GM18870 (cell line): ENCODE data around the gene ZSWIM8.
A peak's percentile ranks its signal among the peaks of the same experiment; 100 is the strongest.
"Not testable (repeated sequence)": the region's sequence is repeated elsewhere in the genome, so short reads cannot be mapped to it uniquely, and the experiment has no call there.

Experiments used
- ATAC-seq: cut with Tn5 transposase; IDR thresholded peaks from one replicate; pipeline ENCODE4 v1.9.1; 2021; ENCODE audit warnings: moderate library complexity; ENCODE audit not compliant: unreplicated experiment

The ZSWIM8 gene

DNA sequence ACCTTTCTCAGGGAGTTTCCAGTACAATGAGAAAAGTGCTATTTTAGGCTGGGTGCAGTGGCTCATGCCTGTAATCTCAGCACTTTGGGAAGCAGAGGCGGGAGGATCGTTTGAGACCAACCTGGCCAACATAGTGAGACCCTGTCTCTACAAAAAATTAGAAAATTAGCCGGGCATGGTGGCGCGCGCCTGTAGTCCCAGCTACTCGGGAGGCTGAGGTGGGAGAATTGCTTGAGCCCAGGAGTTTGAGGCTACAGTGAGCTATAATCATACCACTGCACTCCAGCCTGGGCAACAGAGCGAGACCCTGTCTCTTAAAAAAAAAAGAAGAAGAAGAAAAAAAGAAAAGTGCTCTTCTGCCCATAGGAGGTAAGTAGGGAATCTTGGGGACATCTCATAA, 10.6 kb downstream of the ZSWIM8 start:
- ATAC-seq: not testable (repeated sequence)

DNA sequence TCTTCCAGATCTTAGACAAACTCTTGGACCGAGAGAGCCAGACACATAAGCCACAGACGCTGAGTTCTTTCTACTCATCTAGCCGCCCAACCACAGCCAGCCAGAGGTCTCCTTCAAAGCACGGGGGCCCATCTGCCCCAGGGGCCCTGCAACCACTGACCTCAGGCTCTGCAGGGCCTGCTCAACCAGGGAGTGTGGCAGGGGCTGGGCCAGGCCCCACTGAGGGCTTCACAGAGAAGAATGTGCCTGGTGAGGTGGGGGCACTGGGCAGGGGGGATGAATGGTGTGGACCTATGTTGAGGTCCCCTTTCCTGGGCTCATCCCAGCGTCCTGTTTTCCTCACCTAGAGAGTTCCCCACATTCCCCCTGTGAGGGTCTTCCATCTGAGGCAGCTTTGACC, 11.4 kb downstream of the ZSWIM8 start:
- no peak for ATAC-seq

- no peak for ATAC-seq
These were observed 12.1 kb downstream of the ZSWIM8 start for GRCh38 chr10:73797324-73798025.

GRCh38 chr10:73798087-73798486, 12.7 kb downstream of the ZSWIM8 start:
- ATAC-seq: no peak

- ATAC-seq: no peak
These were observed 13.6 kb downstream of the ZSWIM8 start for GRCh38 chr10:73798927-73799560.

GRCh38 chr10:73799899-73800559, 14.6 kb downstream of the ZSWIM8 start:
- ATAC-seq: no peak

DNA sequence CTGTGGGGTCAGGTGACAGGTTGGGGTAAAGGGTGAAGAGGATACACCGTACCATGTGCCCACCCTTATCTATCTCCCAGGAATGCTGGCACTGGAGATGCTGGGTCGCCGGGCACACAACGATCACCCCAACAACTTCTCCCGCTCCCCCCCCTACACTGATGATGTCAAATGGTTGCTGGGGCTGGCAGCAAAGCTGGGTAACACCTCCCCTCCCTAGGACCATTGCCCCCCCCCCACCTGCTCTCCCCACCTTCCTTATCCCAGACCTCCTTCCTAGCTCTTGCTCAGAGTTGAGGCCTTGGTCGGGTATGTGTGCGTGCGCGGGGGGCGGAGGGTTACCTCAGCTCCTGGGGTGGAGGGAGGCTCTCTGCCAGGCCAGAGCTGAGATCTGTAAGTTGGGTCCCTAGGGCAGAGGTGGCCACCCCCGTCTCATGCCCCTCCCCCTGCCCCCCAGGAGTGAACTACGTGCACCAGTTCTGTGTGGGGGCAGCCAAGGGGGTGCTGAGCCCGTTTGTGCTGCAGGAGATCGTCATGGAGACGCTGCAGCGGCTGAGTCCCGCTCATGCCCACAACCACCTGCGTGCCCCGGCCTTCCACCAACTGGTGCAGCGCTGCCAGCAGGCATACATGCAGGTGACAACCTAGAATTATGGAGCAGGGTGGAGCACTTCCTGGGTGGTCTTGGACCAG, 15.3 kb downstream of the ZSWIM8 start:
- no peak for ATAC-seq

- ATAC-seq: no peak
These were observed 15.8 kb downstream of the ZSWIM8 start for GRCh38 chr10:73801253-73801590.

- no peak for ATAC-seq
These were observed 17.0 kb downstream of the ZSWIM8 start for GRCh38 chr10:73802276-73802991.

DNA sequence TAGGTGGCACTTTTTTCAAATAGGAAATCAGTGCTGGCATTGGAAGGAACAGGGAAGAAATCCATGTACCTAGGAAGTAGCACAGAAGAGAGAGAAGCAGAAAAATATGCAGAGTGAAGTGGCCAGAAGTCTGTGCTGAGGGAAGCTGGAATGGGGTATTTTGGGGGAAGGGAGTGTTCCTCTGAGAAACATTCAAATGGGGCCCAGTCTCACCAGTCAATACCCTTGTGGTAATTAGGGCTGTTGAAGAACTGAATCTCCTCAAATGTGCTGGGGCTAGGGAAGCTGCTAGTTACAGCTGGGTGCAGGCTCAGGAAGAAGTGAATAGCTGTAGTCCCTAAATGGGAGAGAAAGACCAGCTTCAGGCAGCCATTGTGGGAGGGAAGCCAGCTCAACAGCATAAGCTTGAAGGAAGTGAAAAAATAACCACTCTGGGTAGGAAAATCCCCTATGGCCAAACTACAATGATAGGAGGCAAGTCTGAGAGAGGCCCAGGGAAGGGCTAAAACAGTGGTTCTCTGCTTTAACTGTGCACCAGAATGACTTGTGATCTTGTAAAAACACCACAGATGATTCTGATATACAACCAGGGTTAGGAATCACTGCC, 18.4 kb downstream of the ZSWIM8 start:
- no peak for ATAC-seq

- no peak for ATAC-seq
These were observed 21.0 kb downstream of the ZSWIM8 start for GRCh38 chr10:73806176-73806950.

GRCh38 chr10:73807471-73807870, 22.1 kb downstream of the ZSWIM8 start:
- ATAC-seq: no peak

DNA sequence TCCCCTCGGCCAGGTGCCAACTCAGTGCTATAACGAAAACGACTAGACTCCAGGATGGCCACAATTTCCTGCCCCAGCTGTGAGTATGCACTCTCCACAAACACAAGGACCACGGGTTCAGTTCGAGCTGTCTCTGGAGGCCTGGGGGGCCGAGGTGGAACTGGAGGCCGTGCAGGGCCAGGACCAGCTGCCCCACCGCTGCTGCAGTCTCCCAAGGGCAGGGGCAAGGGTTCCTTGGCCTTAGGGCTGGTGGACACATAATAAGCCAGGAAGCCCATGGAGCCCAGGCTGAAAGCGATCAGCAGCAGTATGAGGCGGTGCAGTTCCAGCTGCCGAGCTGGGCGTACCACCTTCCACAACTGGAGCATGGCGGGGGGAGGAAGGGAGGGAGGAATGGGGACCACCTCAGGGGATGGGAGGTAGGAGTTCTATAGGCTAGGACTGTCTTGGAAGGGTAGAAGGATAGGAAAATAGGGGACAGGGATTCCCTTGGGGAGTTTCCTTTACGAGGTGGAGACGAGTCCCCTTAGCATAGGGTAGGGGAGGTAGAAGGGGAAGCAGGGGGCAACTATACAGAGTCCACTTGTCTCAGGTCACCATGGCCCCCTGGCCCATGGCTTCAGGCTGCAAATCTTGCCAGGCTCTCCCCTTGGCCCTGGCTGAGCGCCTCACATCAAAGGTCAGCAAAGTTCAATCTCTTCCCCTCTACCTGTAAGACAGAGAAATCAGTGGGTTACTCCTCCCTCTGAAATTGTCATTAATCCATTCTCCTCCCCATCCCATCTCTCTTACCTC, 22.8 kb downstream of the ZSWIM8 start:
- no peak for ATAC-seq

DNA sequence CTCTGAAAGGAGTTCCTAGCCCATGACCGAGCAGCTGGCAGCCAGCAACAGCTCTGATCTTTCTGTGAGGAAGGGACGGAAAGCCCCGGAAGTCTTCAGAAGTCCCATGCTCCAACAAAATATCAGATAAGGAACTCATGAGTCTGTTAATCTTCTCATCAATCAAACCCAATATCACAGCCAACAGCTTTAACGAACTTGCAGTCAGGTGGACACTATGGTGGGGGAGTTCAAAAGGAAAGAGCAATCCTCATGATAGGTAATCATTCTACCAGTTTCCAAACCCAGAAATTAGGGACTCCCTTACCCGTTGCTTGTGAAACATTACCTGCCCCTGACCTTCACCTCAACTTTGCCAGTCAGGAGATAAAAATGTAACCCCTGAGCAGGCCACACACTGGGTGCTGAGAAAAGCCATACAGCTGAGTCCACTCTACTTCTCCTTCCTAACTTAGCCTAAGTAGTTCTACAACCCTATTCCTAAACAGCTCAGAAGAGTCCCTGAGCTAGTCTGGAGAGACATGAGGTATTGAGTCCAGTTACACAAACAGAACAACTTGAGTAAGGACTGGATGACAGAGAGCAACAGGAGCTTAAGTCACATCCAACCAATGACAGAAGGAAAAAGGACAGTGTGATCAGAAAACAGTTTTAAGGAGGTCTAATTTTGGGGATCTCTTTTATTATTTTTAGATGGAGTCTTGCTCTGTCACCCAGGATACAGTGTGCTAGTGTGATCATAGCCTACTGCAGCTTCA, 23.8 kb downstream of the ZSWIM8 start:
- no peak for ATAC-seq

DNA sequence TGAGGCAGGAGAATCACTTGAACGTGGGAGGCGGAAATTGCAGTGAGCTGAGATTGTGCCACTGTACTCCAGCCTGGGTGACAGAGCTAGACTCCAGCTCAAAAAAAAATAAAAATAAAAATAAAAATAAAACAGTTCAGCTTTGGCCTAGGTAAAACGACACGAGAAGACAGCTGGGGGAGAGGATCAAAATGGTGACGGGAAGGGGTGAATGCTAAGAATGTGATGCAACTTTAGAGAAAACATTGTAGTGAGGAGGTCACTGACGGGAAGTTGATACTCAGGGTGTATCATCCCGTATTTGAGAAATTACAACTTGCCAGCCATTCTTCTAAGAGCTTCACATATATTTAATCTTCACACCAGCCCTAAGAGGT, 24.9 kb downstream of the ZSWIM8 start:
- no peak for ATAC-seq

GRCh38 chr10:73810735-73811465, 25.5 kb downstream of the ZSWIM8 start:
- peak; percentile 19 for ATAC-seq

- no peak for ATAC-seq
These were observed 27.3 kb downstream of the ZSWIM8 start for GRCh38 chr10:73812657-73813056.

GRCh38 chr10:73813333-73813732, 27.9 kb downstream of the ZSWIM8 start:
- no peak for ATAC-seq
